Measurements from ENCODE around the gene MYLK. TPM values are rescaled to one million over a fixed set of nuclear protein-coding genes. Genes with fewer than 3 reads are reported as not detected.

MYLK gene
- total RNA-seq, 4 donors from 2014 or later: 32.0 to 81.2 (median 61.5) TPM

DNA sequence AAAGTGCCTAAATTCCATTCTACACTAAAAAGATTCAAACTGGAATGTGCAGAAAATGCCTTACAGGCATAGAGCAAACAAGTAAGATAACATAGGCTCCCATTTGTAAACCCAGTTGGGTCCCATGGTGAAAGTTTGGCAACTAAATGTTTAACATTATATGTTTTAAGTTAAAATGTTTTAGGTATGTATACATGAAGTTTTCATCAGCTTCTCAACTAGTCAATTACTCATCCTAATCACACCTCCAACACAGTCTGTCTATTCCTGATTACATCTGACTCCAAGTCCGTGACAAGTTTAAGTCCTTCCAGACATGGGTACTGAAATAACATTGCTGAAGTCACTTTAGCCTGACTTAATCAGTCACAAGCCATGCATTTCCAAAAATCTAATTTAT, 25.0 kb downstream of the MYLK start:
- WGBS, 2 donors: 94 to 97% methylated on average over 1 of the region's 1 CpG
- TF ChIP-seq EP300 (IDR thresholded peaks at IDR 0.05) (no peak), POLR2A (IDR thresholded peaks at IDR 0.05) (no peak)
- TF ChIP-seq, protein P1, sequence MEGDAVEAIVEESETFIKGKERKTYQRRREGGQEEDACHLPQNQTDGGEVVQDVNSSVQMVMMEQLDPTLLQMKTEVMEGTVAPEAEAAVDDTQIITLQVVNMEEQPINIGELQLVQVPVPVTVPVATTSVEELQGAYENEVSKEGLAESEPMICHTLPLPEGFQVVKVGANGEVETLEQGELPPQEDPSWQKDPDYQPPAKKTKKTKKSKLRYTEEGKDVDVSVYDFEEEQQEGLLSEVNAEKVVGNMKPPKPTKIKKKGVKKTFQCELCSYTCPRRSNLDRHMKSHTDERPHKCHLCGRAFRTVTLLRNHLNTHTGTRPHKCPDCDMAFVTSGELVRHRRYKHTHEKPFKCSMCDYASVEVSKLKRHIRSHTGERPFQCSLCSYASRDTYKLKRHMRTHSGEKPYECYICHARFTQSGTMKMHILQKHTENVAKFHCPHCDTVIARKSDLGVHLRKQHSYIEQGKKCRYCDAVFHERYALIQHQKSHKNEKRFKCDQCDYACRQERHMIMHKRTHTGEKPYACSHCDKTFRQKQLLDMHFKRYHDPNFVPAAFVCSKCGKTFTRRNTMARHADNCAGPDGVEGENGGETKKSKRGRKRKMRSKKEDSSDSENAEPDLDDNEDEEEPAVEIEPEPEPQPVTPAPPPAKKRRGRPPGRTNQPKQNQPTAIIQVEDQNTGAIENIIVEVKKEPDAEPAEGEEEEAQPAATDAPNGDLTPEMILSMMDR (IDR thresholded peaks at IDR 0.05): no peak
- Histone ChIP-seq H3K4me3 (no peak overlapping the region), H3K4me1 (no peaks in the 10 kb centered on the region), H3K27me3 (no peaks in the 10 kb centered on the region), H3K9me3 (no peaks in the 10 kb centered on the region), H3K27ac (no peak overlapping the region), H3K36me3 (no peaks in the 10 kb centered on the region)
- no peak for DNase-seq (ENCODE audit: low spot score in 2 of 2)

DNA sequence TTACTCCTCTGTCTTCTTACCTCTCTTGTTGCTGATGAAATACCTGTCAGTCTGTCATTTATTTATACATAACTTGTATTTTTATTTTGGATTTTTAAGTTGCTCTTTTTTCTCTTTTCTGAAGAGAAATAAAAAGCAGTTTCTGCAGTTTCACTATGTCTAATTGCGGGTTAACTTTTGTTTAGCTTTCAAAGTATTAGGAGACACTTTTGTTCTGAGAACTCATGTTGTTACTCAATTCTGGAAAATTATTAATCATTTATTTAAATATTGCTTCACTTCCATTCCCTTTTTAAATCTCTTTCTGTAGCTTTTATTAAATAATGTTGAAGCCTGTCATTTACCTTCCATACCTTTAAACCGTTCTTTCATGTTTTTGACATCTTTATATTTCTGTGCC, 29.2 kb downstream of the MYLK start:
- Histone ChIP-seq H3K4me1 (no peaks in the 10 kb centered on the region), H3K4me3 (no peak overlapping the region), H3K36me3 (no peaks in the 10 kb centered on the region), H3K27me3 (no peaks in the 10 kb centered on the region), H3K27ac (no peak overlapping the region), H3K9me3 (peaks cover 0 to 2% (median 0%) of the 10 kb centered on the region in 4 donors)
- TF ChIP-seq, protein P1 (IDR thresholded peaks at IDR 0.05): no peak
- TF ChIP-seq EP300 (IDR thresholded peaks at IDR 0.05): no peak
- TF ChIP-seq POLR2A (IDR thresholded peaks at IDR 0.05): no peak
- WGBS, 2 donors: 92 to 97% methylated on average over 2 of the region's 2 CpGs
- no peak for DNase-seq (ENCODE audit: low spot score in 2 of 2)

DNA sequence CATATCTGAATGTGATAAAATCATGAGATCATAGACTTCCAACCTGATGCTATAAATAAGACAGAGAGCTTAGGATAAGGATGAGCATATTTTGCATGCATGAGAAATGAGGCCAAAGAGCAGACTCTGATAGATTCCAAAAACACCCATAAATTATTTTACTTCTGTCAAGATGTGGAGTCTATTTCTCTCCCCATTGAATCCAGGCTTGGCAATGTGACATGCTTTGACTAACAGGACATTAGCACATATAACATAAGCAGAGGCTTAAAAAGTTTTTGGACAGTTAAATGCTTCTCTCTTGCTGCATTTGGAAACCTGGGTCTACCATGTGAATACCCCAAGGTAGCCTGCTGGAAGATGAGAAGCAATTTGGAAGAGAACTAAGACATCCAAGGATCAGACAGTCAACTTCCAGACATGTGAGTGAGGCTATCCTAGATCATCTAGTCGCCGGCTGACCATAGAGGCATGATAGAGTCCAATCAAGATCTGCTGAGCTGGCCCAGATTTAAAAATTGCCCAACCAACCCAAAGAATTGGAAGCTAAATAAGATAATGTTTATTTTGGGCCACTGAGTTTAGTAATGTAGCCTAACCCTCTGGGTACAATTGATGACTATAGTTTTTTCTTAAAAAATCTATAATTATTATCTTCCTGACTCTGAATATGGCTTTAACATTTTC, 30.3 kb downstream of the MYLK start:
- H3K27me3 ChIP-seq: no peaks in the 10 kb centered on the region

DNA sequence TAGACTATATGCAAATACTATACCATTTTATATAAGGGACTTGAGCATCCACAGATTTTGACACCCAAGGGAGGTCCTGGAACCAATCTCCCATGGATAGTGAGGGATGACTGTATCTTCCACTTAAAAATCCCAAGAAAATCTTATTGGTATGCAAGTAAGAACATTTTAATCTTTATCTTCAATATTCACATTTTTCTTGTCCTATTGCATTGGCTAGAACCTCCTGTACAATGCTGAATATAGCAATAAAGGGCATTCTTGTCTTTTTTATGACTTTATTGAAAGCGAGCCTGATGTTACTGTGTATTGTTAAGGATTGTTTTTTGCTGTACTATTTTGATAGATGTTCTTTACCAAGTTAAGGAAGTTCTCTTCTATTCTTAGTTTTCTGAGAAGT, 36.9 kb downstream of the MYLK start:
- H3K4me1 ChIP-seq: no peaks in the 10 kb centered on the region

More for the DNA sequence above, 30.3 kb downstream of the MYLK start:
- Histone ChIP-seq H3K36me3 (no peaks in the 10 kb centered on the region), H3K4me3 (no peak overlapping the region), H3K4me1 (no peaks in the 10 kb centered on the region), H3K27ac (no peak overlapping the region), H3K9me3 (peaks cover 0 to 12% (median 4%) of the 10 kb centered on the region in 4 donors)
- DNase-seq (ENCODE audit: low spot score in 2 of 2): no peak
- TF ChIP-seq, protein P1 (IDR thresholded peaks at IDR 0.05): no peak
- TF ChIP-seq POLR2A (IDR thresholded peaks at IDR 0.05) (no peak), EP300 (IDR thresholded peaks at IDR 0.05) (no peak)
- 95 to 100% methylated on average over 2 of the region's 2 CpGs for WGBS, 2 donors

DNA sequence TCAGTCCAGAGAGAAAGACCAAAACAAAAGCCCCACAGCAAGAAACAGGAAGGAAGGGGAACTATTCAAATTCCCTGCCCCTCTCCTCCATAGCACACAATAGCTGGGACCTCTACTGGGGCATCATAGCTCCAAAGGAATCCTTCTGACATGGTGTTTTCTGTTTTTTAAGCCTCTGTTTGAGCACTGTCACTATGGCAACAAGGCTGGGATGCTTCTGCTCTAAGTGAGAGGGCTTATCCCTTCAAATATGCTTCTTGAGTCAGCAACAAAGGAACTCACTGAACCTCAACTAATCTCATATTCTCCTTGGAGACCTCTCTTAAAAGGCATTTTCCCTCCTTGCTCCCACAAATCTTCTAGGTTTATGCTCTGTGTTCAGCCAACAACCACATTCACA, 40.5 kb downstream of the MYLK start:
- Histone ChIP-seq H3K27me3 (no peaks in the 10 kb centered on the region), H3K27ac (no peak overlapping the region), H3K4me1 (no peaks in the 10 kb centered on the region), H3K4me3 (no peak overlapping the region), H3K36me3 (no peaks in the 10 kb centered on the region), H3K9me3 (peaks cover 0 to 65% (median 10%) of the 10 kb centered on the region in 4 donors)
- TF ChIP-seq POLR2A (IDR thresholded peaks at IDR 0.05) (no peak), EP300 (IDR thresholded peaks at IDR 0.05) (no peak)
- TF ChIP-seq, protein P1 (IDR thresholded peaks at IDR 0.05): no peak
- no peak for DNase-seq (ENCODE audit: low spot score in 2 of 2)

More for the DNA sequence above, 36.9 kb downstream of the MYLK start:
- H3K9me3 ChIP-seq: peaks cover 0 to 54% (median 12%) of the 10 kb centered on the region in 4 donors
- no peak for DNase-seq (ENCODE audit: low spot score in 2 of 2)
- H3K27ac ChIP-seq: no peak overlapping the region
- H3K4me3 ChIP-seq: no peak overlapping the region
- WGBS, 2 donors: 85 to 94% methylated on average over 1 of the region's 1 CpG
- no peaks in the 10 kb centered on the region for H3K27me3 ChIP-seq
- no peaks in the 10 kb centered on the region for H3K36me3 ChIP-seq
- no peak for TF ChIP-seq POLR2A (IDR thresholded peaks at IDR 0.05)
- TF ChIP-seq EP300 (IDR thresholded peaks at IDR 0.05): no peak

All from tibial nerve (tissue), 4 donors.